Left ventricle myocardium inferior (tissue), 1 donor: Measurements from ENCODE around the gene SIGLEC8. TPM values are rescaled to one million over a fixed set of nuclear protein-coding genes. Genes with fewer than 3 reads are reported as not detected.

Source experiments
- DNase-seq: peaks from one replicate; pipeline ENCODE4 v3.0.0-alpha.2; 2020
- H3K27ac ChIP-seq: fragments of 200-600 bp; replicated peaks from 2 replicates; pipeline ENCODE4 v1.8.0; 2021
- H3K27me3 ChIP-seq: fragments of 200-600 bp; 2 replicates; pipeline ENCODE4 v1.8.0; 2021; ENCODE audit warnings: low read depth
- H3K36me3 ChIP-seq: fragments of 200-600 bp; 2 replicates; pipeline ENCODE4 v1.8.0; 2021
- H3K4me1 ChIP-seq: fragments of 200-600 bp; 2 replicates; pipeline ENCODE4 v1.8.0; 2021
- H3K4me3 ChIP-seq: fragments of 200-600 bp; 2 replicates; pipeline ENCODE4 v1.8.0; 2021; ENCODE audit warnings: mild to moderate bottlenecking, moderate library complexity
- H3K9me3 ChIP-seq: fragments of 200-600 bp; replicated peaks from 2 replicates; pipeline ENCODE4 v1.8.0; 2021
- CTCF ChIP-seq: fragments of 200-600 bp; IDR thresholded peaks from 2 replicates; pipeline ENCODE4 v1.8.0; 2021; ENCODE audit warnings: antibody characterized with exemption, mild to moderate bottlenecking, borderline replicate concordance
- intact Hi-C: fragments of 100-400 bp; cut with micrococcal nuclease; formaldehyde crosslinking; loops from one replicate; pipeline ENCODE4 v1.11.0; 2022
- total RNA-seq: library from RNA; stranded (reverse); fragmentation: NEBNext Ultra II Directional; extraction: Animal tissue kit (Norgen Biotek cat#: 25700); gene quantifications from one replicate; pipeline ENCODE4 v1.2.1, GENCODE V29; 2021
- donor health status: DM: no; HTN: yes; CAD: no; lungs with severe emphysema.

The SIGLEC8 gene
- total RNA-seq, 1 donor from 2014 or later = 0.16 TPM

- intact Hi-C loops = loop anchor here (5.0 to 10.0 kb wide), 2 partner anchors 185 to 302 kb away; no protein-coding TSS in a partner anchor
- DNase-seq = no peak
- H3K36me3 ChIP-seq = no peaks in the 10 kb centered on the region
- H3K9me3 ChIP-seq = no peaks in the 10 kb centered on the region
- no peaks in the 10 kb centered on the region for H3K4me1 ChIP-seq
- TF ChIP-seq CTCF = no peak
- peaks cover 78% of the 10 kb centered on the region for H3K27me3 ChIP-seq
- no peak overlapping the region for H3K4me3 ChIP-seq
- no peak overlapping the region for H3K27ac ChIP-seq
Measured at GRCh38 chr19:51472607-51473006, 14.4 kb upstream of the SIGLEC8 start.

- TF ChIP-seq CTCF = no peak
- peaks cover 71% of the 10 kb centered on the region for H3K27me3 ChIP-seq
- intact Hi-C loops = loop anchor here (5.0 to 10.0 kb wide), 2 partner anchors 186 to 303 kb away; no protein-coding TSS in a partner anchor
Measured at GRCh38 chr19:51471527-51471926, 13.3 kb upstream of the SIGLEC8 start.

GRCh38 chr19:51470966-51471365 is 12.7 kb upstream of the SIGLEC8 start:
- no peak for TF ChIP-seq CTCF
- H3K9me3 ChIP-seq = no peaks in the 10 kb centered on the region
- intact Hi-C loops = loop anchor here (5.0 to 10.0 kb wide), 2 partner anchors 186 to 304 kb away; no protein-coding TSS in a partner anchor
- DNase-seq = no peak
- H3K27me3 ChIP-seq = peaks cover 69% of the 10 kb centered on the region
- H3K4me1 ChIP-seq = no peaks in the 10 kb centered on the region
- H3K27ac ChIP-seq = no peak overlapping the region
- H3K36me3 ChIP-seq = no peaks in the 10 kb centered on the region
- no peak overlapping the region for H3K4me3 ChIP-seq

More at GRCh38 chr19:51471527-51471926, 13.3 kb upstream of the SIGLEC8 start:
- no peaks in the 10 kb centered on the region for H3K4me1 ChIP-seq
- no peak for DNase-seq
- no peaks in the 10 kb centered on the region for H3K9me3 ChIP-seq
- H3K36me3 ChIP-seq = no peaks in the 10 kb centered on the region
- no peak overlapping the region for H3K27ac ChIP-seq
- H3K4me3 ChIP-seq = no peak overlapping the region

- Histone ChIP-seq H3K4me3 (no peak overlapping the region), H3K4me1 (no peaks in the 10 kb centered on the region), H3K27ac (no peak overlapping the region), H3K9me3 (no peaks in the 10 kb centered on the region), H3K36me3 (no peaks in the 10 kb centered on the region), H3K27me3 (peaks cover 69% of the 10 kb centered on the region)
- TF ChIP-seq CTCF = no peak
- intact Hi-C loops = loop anchor here (5.0 to 10.0 kb wide), 2 partner anchors 188 to 305 kb away; no protein-coding TSS in a partner anchor
- DNase-seq = no peak
Measured at GRCh38 chr19:51469629-51470028, 11.4 kb upstream of the SIGLEC8 start.

- DNase-seq = no peak
- Histone ChIP-seq H3K27me3 (peaks cover 69% of the 10 kb centered on the region), H3K36me3 (no peaks in the 10 kb centered on the region), H3K27ac (no peak overlapping the region), H3K4me3 (no peak overlapping the region), H3K9me3 (no peaks in the 10 kb centered on the region), H3K4me1 (no peaks in the 10 kb centered on the region)
- intact Hi-C loops = no loop called here
- TF ChIP-seq CTCF = no peak
Measured at GRCh38 chr19:51469162-51469561, 10.9 kb upstream of the SIGLEC8 start.
